H9 (cell line): ENCODE data around the gene LITAFD. TPM values are rescaled to one million over a fixed set of nuclear protein-coding genes. Genes with fewer than 3 reads are reported as not detected.

Experiments used
- DNase-seq: peaks from one replicate; pipeline ENCODE4 v3.0.0-alpha.2; 2017
- H2AFZ ChIP-seq: one replicate; pipeline ENCODE4 v1.6.1; 2013; ENCODE audit warnings: mild to moderate bottlenecking, low read length, control low read depth, moderate library complexity
- H2AK5ac ChIP-seq: 2 replicates; pipeline ENCODE4 v1.6.1; 2013; ENCODE audit warnings: low read length, control low read depth, mixed read lengths; ENCODE audit not compliant: insufficient read length
- H2BK120ac ChIP-seq: one replicate; pipeline ENCODE4 v1.6.1; 2013; ENCODE audit warnings: low read depth, mild to moderate bottlenecking, low read length, control low read depth, inconsistent platforms; ENCODE audit not compliant: poor library complexity, severe bottlenecking
- H2BK12ac ChIP-seq: 2 replicates; pipeline ENCODE4 v1.6.1; 2013; ENCODE audit warnings: low read length, control low read depth, mixed read lengths, low read depth; ENCODE audit not compliant: insufficient read length
- H2BK15ac ChIP-seq: 2 replicates; pipeline ENCODE4 v1.6.1; 2013; ENCODE audit warnings: low read depth, low read length, control low read depth
- H2BK20ac ChIP-seq: one replicate; pipeline ENCODE4 v1.6.1; 2013; ENCODE audit warnings: low read depth, mild to moderate bottlenecking, low read length, control low read depth, inconsistent platforms; ENCODE audit not compliant: poor library complexity, severe bottlenecking
- H2BK5ac ChIP-seq: 2 replicates; pipeline ENCODE4 v1.6.1; 2013; ENCODE audit warnings: low read length, control low read depth, mixed read lengths; ENCODE audit not compliant: insufficient read length
- H3K14ac ChIP-seq: 2 replicates; pipeline ENCODE4 v1.6.1; 2013; ENCODE audit warnings: low read length, control low read depth; ENCODE audit not compliant: insufficient read depth
- H3K18ac ChIP-seq: 2 replicates; pipeline ENCODE4 v1.6.1; 2013; ENCODE audit warnings: low read depth, mild to moderate bottlenecking, mixed read lengths, low read length, control low read depth; ENCODE audit not compliant: insufficient read length
- H3K23ac ChIP-seq: 2 replicates; pipeline ENCODE4 v1.6.1; 2013; ENCODE audit warnings: low read length, control low read depth, mixed read lengths, low read depth; ENCODE audit not compliant: insufficient read length
- H3K23me2 ChIP-seq: 2 replicates; pipeline ENCODE4 v1.6.1; 2013; ENCODE audit warnings: low read depth, mild to moderate bottlenecking, mixed read lengths, low read length, control low read depth; ENCODE audit not compliant: insufficient read length, poor library complexity, severe bottlenecking
- H3K27ac ChIP-seq: 2 replicates; pipeline ENCODE4 v1.5.1; 2013; ENCODE audit warnings: low read length, control low read depth, mixed read lengths, low read depth; ENCODE audit not compliant: insufficient read length
- H3K27me3 ChIP-seq: 2 replicates; pipeline ENCODE4 v1.6.1; 2013; ENCODE audit warnings: low read length, control low read depth, inconsistent platforms; ENCODE audit not compliant: insufficient read depth
- H3K4ac ChIP-seq: 2 replicates; pipeline ENCODE4 v1.6.1; 2013; ENCODE audit warnings: low read depth, mild to moderate bottlenecking, control low read depth, inconsistent platforms, low read length, moderate library complexity
- H3K4me1 ChIP-seq: 2 replicates; pipeline ENCODE4 v1.6.1; 2013; ENCODE audit warnings: low read length, control low read depth, inconsistent platforms; ENCODE audit not compliant: insufficient read depth
- H3K4me2 ChIP-seq: 2 replicates; pipeline ENCODE4 v1.6.1; 2013; ENCODE audit warnings: low read length, control low read depth, mixed read lengths; ENCODE audit not compliant: insufficient read length, insufficient read depth
- H3K56ac ChIP-seq: 2 replicates; pipeline ENCODE4 v1.6.1; 2013; ENCODE audit warnings: low read depth, mild to moderate bottlenecking, mixed read lengths, low read length, control low read depth; ENCODE audit not compliant: insufficient read length
- H3K79me1 ChIP-seq: 2 replicates; pipeline ENCODE4 v1.6.1; 2013; ENCODE audit warnings: low read depth, mild to moderate bottlenecking, moderate library complexity, low read length, control low read depth, inconsistent platforms; ENCODE audit not compliant: insufficient read depth, poor library complexity, severe bottlenecking
- H3K79me2 ChIP-seq: 2 replicates; pipeline ENCODE4 v1.6.1; 2013; ENCODE audit warnings: low read length, control low read depth, inconsistent platforms; ENCODE audit not compliant: insufficient read depth
- H3K9ac ChIP-seq: 2 replicates; pipeline ENCODE4 v1.6.1; 2013; ENCODE audit warnings: low read length, control low read depth, mixed read lengths; ENCODE audit not compliant: insufficient read length; ENCODE audit errors: extremely low read depth
- H3K9me3 ChIP-seq: one replicate; pipeline ENCODE4 v1.6.1; 2013; ENCODE audit warnings: low read depth, low read length, inconsistent platforms; ENCODE audit not compliant: control insufficient read depth
- H3T11ph ChIP-seq: one replicate; pipeline ENCODE4 v1.6.1; 2013; ENCODE audit warnings: mild to moderate bottlenecking, low read length, control low read depth, inconsistent platforms
- H4K20me1 ChIP-seq: one replicate; pipeline ENCODE4 v1.6.1; 2013; ENCODE audit not compliant: control insufficient read depth, insufficient read length, insufficient read depth
- H4K5ac ChIP-seq: 2 replicates; pipeline ENCODE4 v1.6.1; 2013; ENCODE audit warnings: low read depth, mild to moderate bottlenecking, mixed read lengths, low read length, control low read depth; ENCODE audit not compliant: insufficient read length
- H4K8ac ChIP-seq: replicated peaks from 2 replicates; pipeline ENCODE4 v1.6.1; 2013; ENCODE audit warnings: low read length, control low read depth, mixed read lengths, low read depth; ENCODE audit not compliant: insufficient read length
- H4K91ac ChIP-seq: 2 replicates; pipeline ENCODE4 v1.6.1; 2013; ENCODE audit warnings: low read depth, mild to moderate bottlenecking, moderate library complexity, mixed read lengths, low read length, control low read depth; ENCODE audit not compliant: insufficient read length
- H3K27ac Mint-ChIP-seq, 3 experiments: 2 replicates in 2 of 3; 3 replicates in 1 of 3; pipeline ENCODE4 v1.8.0; 2020 to 2021; ENCODE audit warnings: mixed read lengths in 3 of 3, mild to moderate bottlenecking in 1 of 3, moderate library complexity in 1 of 3
- H3K27me3 Mint-ChIP-seq: 2 replicates; pipeline ENCODE4 v1.8.0; 2021; ENCODE audit warnings: low read depth, mild to moderate bottlenecking, moderate library complexity, mixed read lengths
- H3K36me3 Mint-ChIP-seq, 3 experiments: 2 replicates in 2 of 3; 3 replicates in 1 of 3; pipeline ENCODE4 v1.8.0; 2020 to 2021; ENCODE audit warnings: low read depth in 3 of 3, mixed read lengths in 3 of 3; ENCODE audit not compliant: insufficient read depth in 1 of 3
- H3K4me1 Mint-ChIP-seq, 2 experiments: 2 replicates each; pipeline ENCODE4 v1.8.0; 2020; ENCODE audit warnings: mixed read lengths in 2 of 2
- H3K4me3 Mint-ChIP-seq, 2 experiments: 2 replicates in 1 of 2; 3 replicates in 1 of 2; pipeline ENCODE4 v1.8.0; 2020 to 2021; ENCODE audit warnings: mild to moderate bottlenecking in 2 of 2, mixed read lengths in 2 of 2, moderate library complexity in 1 of 2
- H3K9me3 Mint-ChIP-seq, 2 experiments: 2 replicates in 1 of 2; 3 replicates in 1 of 2; pipeline ENCODE4 v1.8.0; 2020; ENCODE audit warnings: mild to moderate bottlenecking in 2 of 2, mixed read lengths in 2 of 2, moderate library complexity in 1 of 2
- CTCF ChIP-seq: fragments of 200-600 bp; sonication (generic); conservative IDR thresholded peaks from 3 replicates; pipeline ENCODE4 v1.8.0; 2021; ENCODE audit warnings: antibody characterized with exemption, mild to moderate bottlenecking
- WGBS: extraction: QIAGEN DNeasy Blood & Tissue Kit; methylation state at CpG from one replicate; pipeline ENCODE4 v1.1.7; 2013; ENCODE audit warnings: missing lambda C conversion rate, low lambda C conversion rate, mixed read lengths; ENCODE audit not compliant: insufficient read length; ENCODE audit errors: extremely low coverage; 5-methylcytosine and 5-hydroxymethylcytosine counted together
- total RNA-seq: library from RNA; stranded (reverse); gene quantifications from 2 replicates; pipeline ENCODE4 v1.2.1, GENCODE V29; 2021

LITAFD gene
- total RNA-seq, 1 experiment from 2014 or later, result not detected

GRCh38 chr16:8848939-8849391, 33.2 kb upstream of the LITAFD start:
- H3K9ac ChIP-seq, result no peak overlapping the region
- no peak for TF ChIP-seq CTCF
- peaks cover 6% of the 10 kb centered on the region for H4K20me1 ChIP-seq
- no peaks in the 10 kb centered on the region for H3K27me3 ChIP-seq
- no peak overlapping the region for H3K4ac ChIP-seq
- Mint-ChIP-seq H3K4me3 (no peak overlapping the region), H3K4me1 (peaks cover 36 to 41% of the 10 kb centered on the region in 2 experiments), H3K27ac (peak overlapping the region; percentile 59 to 92 (median 83); a peak in 4 of 7 replicates), H3K9me3 (no peaks in the 10 kb centered on the region; a peak in 1 of 5 replicates), H3K36me3 (peaks cover 30 to 86% (median 62%) of the 10 kb centered on the region in 3 experiments), H3K27me3 (no peaks in the 10 kb centered on the region; the same call in 1 of the 2 replicates)
- no peaks in the 10 kb centered on the region for H3K9me3 ChIP-seq
- no peak overlapping the region for H2BK15ac ChIP-seq
- no peaks in the 10 kb centered on the region for H3K79me2 ChIP-seq
- no peak overlapping the region for H2BK20ac ChIP-seq
- no peak overlapping the region for H3K18ac ChIP-seq
- no peak overlapping the region for H3K23ac ChIP-seq
- no peak overlapping the region for H4K8ac ChIP-seq
- H3K27ac ChIP-seq, result no peak overlapping the region
- H2AK5ac ChIP-seq, result no peak overlapping the region
- H2BK12ac ChIP-seq, result no peak overlapping the region
- no peak overlapping the region for H3K56ac ChIP-seq
- H3K14ac ChIP-seq, result no peak overlapping the region
- no peak overlapping the region for H3K4me2 ChIP-seq
- H2BK120ac ChIP-seq, result no peak overlapping the region
- peak; percentile 22 for DNase-seq
- H2AFZ ChIP-seq, result no peak overlapping the region
- no peaks in the 10 kb centered on the region for H3K23me2 ChIP-seq
- H3K79me1 ChIP-seq, result no peaks in the 10 kb centered on the region
- no peak overlapping the region for H2BK5ac ChIP-seq
- H4K5ac ChIP-seq, result no peak overlapping the region
- H4K91ac ChIP-seq, result no peak overlapping the region
- H3T11ph ChIP-seq, result no peak overlapping the region
- no CpG with 5 or more reads among the region's 8 CpGs for WGBS
- H3K4me1 ChIP-seq, result no peaks in the 10 kb centered on the region
